ENCODE measurements around the gene FMN1.

- TF ChIP-seq CTCF (IDR thresholded peaks at IDR 0.05): no peak
- TF ChIP-seq POLR2A (IDR thresholded peaks at IDR 0.05): no peak
These were observed 315.4 kb downstream of the FMN1 start for GRCh38 chr15:32878869-32879805.

All from testis (tissue), 2 donors.